Trophoblast cell (in vitro differentiated cells and primary cell): ENCODE results near the gene DPCD.

Source experiments
- DNase-seq, 2 donors: peaks; one replicate each; pipeline ENCODE4 v3.0.0-alpha.2; 2016
- H2AFZ ChIP-seq: 2 replicates; pipeline ENCODE4 v1.6.1; 2013; ENCODE audit warnings: low read length, moderate library complexity, mild to moderate bottlenecking; ENCODE audit not compliant: insufficient read depth, poor library complexity
- H2AK5ac ChIP-seq: 2 replicates; pipeline ENCODE4 v1.6.1; 2013; ENCODE audit warnings: mild to moderate bottlenecking, low read length
- H2BK120ac ChIP-seq: 2 replicates; pipeline ENCODE4 v1.6.1; 2013; ENCODE audit warnings: low read length, mild to moderate bottlenecking, moderate library complexity; ENCODE audit not compliant: insufficient read depth, poor library complexity
- H2BK12ac ChIP-seq: 2 replicates; pipeline ENCODE4 v1.6.1; 2013; ENCODE audit warnings: mild to moderate bottlenecking, low read length, moderate library complexity
- H2BK5ac ChIP-seq: 2 replicates; pipeline ENCODE4 v1.6.1; 2013; ENCODE audit warnings: low read length, low read depth, moderate library complexity, mild to moderate bottlenecking; ENCODE audit not compliant: poor library complexity
- H3K14ac ChIP-seq: 2 replicates; pipeline ENCODE4 v1.6.1; 2013; ENCODE audit warnings: mild to moderate bottlenecking, low read length
- H3K18ac ChIP-seq: 2 replicates; pipeline ENCODE4 v1.6.1; 2013; ENCODE audit warnings: mild to moderate bottlenecking, low read length
- H3K23ac ChIP-seq: 2 replicates; pipeline ENCODE4 v1.6.1; 2013; ENCODE audit warnings: low read length
- H3K27ac ChIP-seq: 2 replicates; pipeline ENCODE4 v1.5.1; 2013; ENCODE audit warnings: low read depth, mild to moderate bottlenecking, inconsistent platforms, low read length, moderate library complexity
- H3K27me3 ChIP-seq: 2 replicates; pipeline ENCODE4 v1.6.1; 2013; ENCODE audit warnings: inconsistent platforms, mild to moderate bottlenecking, low read length, moderate library complexity; ENCODE audit not compliant: insufficient read depth
- H3K36me3 ChIP-seq, 2 experiments: 1 replicate in 1 of 2; 2 replicates in 1 of 2; pipeline ENCODE4 v1.6.1; 2013; ENCODE audit warnings: low read length in 2 of 2, mild to moderate bottlenecking in 2 of 2, moderate library complexity in 1 of 2; ENCODE audit not compliant: insufficient read depth in 2 of 2, control insufficient read depth in 1 of 2
- H3K4ac ChIP-seq: 2 replicates; pipeline ENCODE4 v1.6.1; 2013; ENCODE audit warnings: low read depth, mild to moderate bottlenecking, low read length, moderate library complexity
- H3K4me1 ChIP-seq, 2 experiments: 1 replicate in 1 of 2; 2 replicates in 1 of 2; pipeline ENCODE4 v1.6.1; 2013; ENCODE audit warnings: low read length in 2 of 2, mild to moderate bottlenecking in 2 of 2, moderate library complexity in 1 of 2; ENCODE audit not compliant: insufficient read depth in 2 of 2, control insufficient read depth in 1 of 2
- H3K4me2 ChIP-seq: 2 replicates; pipeline ENCODE4 v1.6.1; 2013; ENCODE audit warnings: inconsistent platforms, mild to moderate bottlenecking, low read length, moderate library complexity
- H3K4me3 ChIP-seq: 2 replicates; pipeline ENCODE4 v1.5.1; 2013; ENCODE audit warnings: mild to moderate bottlenecking, low read depth, low read length, inconsistent platforms
- H3K79me1 ChIP-seq: one replicate; pipeline ENCODE4 v1.6.1; 2013; ENCODE audit warnings: low read length
- H3K79me2 ChIP-seq: 2 replicates; pipeline ENCODE4 v1.6.1; 2013; ENCODE audit warnings: low read length, mild to moderate bottlenecking; ENCODE audit not compliant: control insufficient read depth, insufficient read depth, poor library complexity
- H3K9ac ChIP-seq: 2 replicates; pipeline ENCODE4 v1.6.1; 2013; ENCODE audit warnings: mild to moderate bottlenecking, low read length
- H3K9me3 ChIP-seq: 2 replicates; pipeline ENCODE4 v1.6.1; 2013; ENCODE audit warnings: low read depth, mild to moderate bottlenecking, control low read depth, inconsistent platforms, low read length; ENCODE audit not compliant: insufficient read depth
- H4K12ac ChIP-seq: 2 replicates; pipeline ENCODE4 v1.6.1; 2013; ENCODE audit warnings: low read depth, mild to moderate bottlenecking, low read length, moderate library complexity
- H4K8ac ChIP-seq: 2 replicates; pipeline ENCODE4 v1.6.1; 2013; ENCODE audit warnings: low read depth, mild to moderate bottlenecking, low read length, moderate library complexity
- H4K91ac ChIP-seq: one replicate; pipeline ENCODE4 v1.6.1; 2013; ENCODE audit warnings: low read depth, mild to moderate bottlenecking, low read length, moderate library complexity
- WGBS: extraction: QIAGEN DNeasy Blood & Tissue Kit; methylation state at CpG from one replicate; pipeline ENCODE4 v1.1.7; 2013; ENCODE audit warnings: missing lambda C conversion rate; ENCODE audit not compliant: insufficient read length, insufficient coverage; ENCODE audit errors: extremely low coverage; 5-methylcytosine and 5-hydroxymethylcytosine counted together

DPCD gene

DNA sequence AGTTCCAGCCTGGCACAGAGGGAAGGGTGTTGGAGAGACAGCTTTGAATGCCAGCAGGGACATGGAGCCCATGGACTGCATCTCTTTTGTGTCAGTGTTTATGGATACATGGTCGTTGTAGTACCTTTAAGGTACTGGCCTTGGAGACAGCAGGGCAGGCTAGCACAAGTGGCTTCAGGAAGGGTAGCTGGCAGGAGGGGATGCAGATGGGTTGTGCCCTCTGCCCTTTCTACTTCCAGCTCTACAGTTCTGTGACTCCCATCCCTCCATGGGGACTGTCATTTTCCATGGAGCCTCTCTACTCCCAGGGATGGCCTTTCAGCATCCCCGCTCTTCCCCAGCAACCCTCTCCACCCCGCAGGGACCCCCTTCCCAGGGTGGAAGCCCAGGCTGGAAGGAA, 25.1 kb upstream of the DPCD start:
- H2BK12ac ChIP-seq: no peak overlapping the region
- no peak overlapping the region for H2AK5ac ChIP-seq
- H3K23ac ChIP-seq: no peak overlapping the region
- no peak overlapping the region for H4K91ac ChIP-seq
- no peak overlapping the region for H3K4me2 ChIP-seq
- H3K79me2 ChIP-seq: no peaks in the 10 kb centered on the region
- H3K4me3 ChIP-seq: no peak overlapping the region
- H3K18ac ChIP-seq: no peak overlapping the region
- no peak for DNase-seq
- H3K27ac ChIP-seq: no peak overlapping the region
- no peak overlapping the region for H4K12ac ChIP-seq
- H2AFZ ChIP-seq: no peak overlapping the region
- H3K4me1 ChIP-seq: peaks cover 2 to 4% of the 10 kb centered on the region in 2 experiments
- no peak overlapping the region for H3K4ac ChIP-seq
- no peak overlapping the region for H4K8ac ChIP-seq
- no peak overlapping the region for H2BK120ac ChIP-seq
- no CpG with 5 or more reads among the region's 3 CpGs for WGBS
- H3K9ac ChIP-seq: no peak overlapping the region
- H3K36me3 ChIP-seq: no peaks in the 10 kb centered on the region
- no peak overlapping the region for H3K14ac ChIP-seq
- peaks cover 11% of the 10 kb centered on the region for H3K27me3 ChIP-seq
- peaks cover 3% of the 10 kb centered on the region for H3K9me3 ChIP-seq
- H3K79me1 ChIP-seq: no peaks in the 10 kb centered on the region
- H2BK5ac ChIP-seq: no peak overlapping the region

DNA sequence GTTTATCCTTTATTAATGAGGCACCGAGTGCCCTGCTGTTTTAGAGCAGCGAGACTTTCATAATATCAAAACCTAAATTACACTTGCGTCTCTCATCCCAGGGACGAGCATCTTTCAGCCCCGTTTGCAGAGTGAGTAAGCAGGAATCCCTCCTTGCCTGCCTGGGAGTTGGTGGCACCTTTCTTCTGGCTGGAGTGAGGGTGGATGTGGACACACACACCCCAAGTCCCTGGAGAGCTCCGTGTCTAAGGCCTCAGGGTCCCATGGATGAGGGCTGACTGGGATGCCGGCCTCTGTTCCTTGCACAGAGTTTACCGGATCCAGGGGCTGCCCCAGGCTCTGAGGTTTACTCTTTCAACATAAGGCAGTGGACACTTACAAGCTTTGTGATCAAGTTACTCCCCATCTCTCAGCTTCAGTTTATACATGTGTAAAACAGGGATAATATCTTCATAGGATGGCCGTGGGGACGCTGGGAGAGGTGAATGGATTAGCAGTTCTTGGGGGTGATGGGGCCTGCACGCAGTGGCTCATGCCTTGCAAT, 24.6 kb upstream of the DPCD start:
- Histone ChIP-seq H3K4ac (no peak overlapping the region), H2BK5ac (no peak overlapping the region), H3K9ac (no peak overlapping the region), H4K12ac (no peak overlapping the region), H3K23ac (no peak overlapping the region), H3K79me1 (no peaks in the 10 kb centered on the region), H3K18ac (no peak overlapping the region), H2BK120ac (no peak overlapping the region), H3K9me3 (peaks cover 3% of the 10 kb centered on the region), H3K27ac (no peak overlapping the region), H2AK5ac (no peak overlapping the region), H3K27me3 (peaks cover 11% of the 10 kb centered on the region), H2AFZ (no peak overlapping the region), H2BK12ac (no peak overlapping the region), H3K4me3 (no peak overlapping the region), H3K79me2 (no peaks in the 10 kb centered on the region), H4K8ac (no peak overlapping the region), H3K36me3 (no peaks in the 10 kb centered on the region), H3K4me1 (peaks cover 0 to 4% of the 10 kb centered on the region in 2 experiments), H3K14ac (no peak overlapping the region), H4K91ac (no peak overlapping the region), H3K4me2 (no peak overlapping the region)
- no CpG with 5 or more reads among the region's 11 CpGs for WGBS
- no peak for DNase-seq

DNA sequence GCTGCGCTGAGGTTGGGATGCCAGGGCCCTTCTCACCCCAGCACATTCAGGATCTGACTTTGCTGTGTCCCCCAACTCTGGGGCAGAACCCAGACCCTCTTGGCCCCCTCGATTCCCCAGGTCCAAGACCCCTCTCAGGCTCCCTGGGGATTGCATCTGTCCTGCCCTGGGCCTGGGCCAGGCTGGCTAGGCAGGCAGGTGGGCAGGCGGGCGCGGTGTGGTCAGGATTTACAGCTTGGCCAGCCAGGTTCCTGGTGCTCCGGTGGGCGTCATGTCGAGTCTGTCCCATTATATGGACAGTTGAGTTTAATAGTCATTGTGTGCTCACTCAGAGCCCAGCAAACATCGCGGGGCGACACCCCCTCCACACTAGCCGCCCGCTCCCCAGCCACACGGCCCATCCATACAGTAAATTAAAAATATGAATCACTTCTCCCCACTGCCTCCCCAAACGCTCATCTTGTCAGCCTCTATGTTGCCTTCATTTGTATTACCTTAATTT, 23.6 kb upstream of the DPCD start:
- Histone ChIP-seq H2BK12ac (no peak overlapping the region), H3K36me3 (no peaks in the 10 kb centered on the region), H4K8ac (no peak overlapping the region), H2AFZ (no peak overlapping the region), H3K4me1 (peaks cover 0 to 6% of the 10 kb centered on the region in 2 experiments), H2AK5ac (no peak overlapping the region), H3K9ac (no peak overlapping the region), H3K27ac (no peak overlapping the region), H4K91ac (no peak overlapping the region), H3K4ac (no peak overlapping the region), H3K4me2 (no peak overlapping the region), H3K79me1 (no peaks in the 10 kb centered on the region), H3K14ac (no peak overlapping the region), H3K23ac (no peak overlapping the region), H3K9me3 (peaks cover 3% of the 10 kb centered on the region), H3K18ac (no peak overlapping the region), H2BK5ac (no peak overlapping the region), H2BK120ac (no peak overlapping the region), H3K27me3 (peaks cover 13% of the 10 kb centered on the region), H3K79me2 (no peaks in the 10 kb centered on the region), H4K12ac (no peak overlapping the region), H3K4me3 (no peak overlapping the region)
- DNase-seq: no peak
- no CpG with 5 or more reads among the region's 15 CpGs for WGBS

DNA sequence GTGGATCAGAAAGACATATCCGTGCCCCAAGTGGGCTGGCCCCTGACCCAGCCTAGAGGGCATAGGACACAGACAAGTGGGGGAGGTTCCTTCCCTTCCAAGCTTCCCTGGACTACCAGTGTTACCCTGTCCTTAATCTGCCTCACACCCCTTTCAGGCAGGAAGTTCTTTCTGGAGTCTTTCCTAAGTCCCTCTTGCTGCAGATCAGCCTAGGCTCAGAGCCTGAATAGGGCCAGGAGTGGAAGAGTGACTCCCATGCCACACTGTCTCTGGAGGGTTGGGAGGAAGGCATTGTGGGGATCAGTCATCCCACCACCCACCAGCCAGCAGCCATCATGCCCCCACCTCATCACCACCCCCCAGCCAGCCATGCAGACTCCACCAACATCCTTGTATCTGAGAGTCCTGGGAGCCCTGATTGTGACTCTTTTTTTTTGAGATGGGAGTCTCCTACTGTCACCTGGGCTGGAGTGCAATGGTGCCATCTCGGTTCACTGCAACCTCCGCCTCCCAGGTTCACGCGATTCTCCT, 22.7 kb upstream of the DPCD start:
- no peaks in the 10 kb centered on the region for H3K79me1 ChIP-seq
- no peak overlapping the region for H3K14ac ChIP-seq
- H3K79me2 ChIP-seq: peaks cover 2% of the 10 kb centered on the region
- peaks cover 0 to 9% of the 10 kb centered on the region in 2 experiments for H3K4me1 ChIP-seq
- H2AK5ac ChIP-seq: no peak overlapping the region
- no peak overlapping the region for H2AFZ ChIP-seq
- no peak overlapping the region for H2BK120ac ChIP-seq
- H3K18ac ChIP-seq: no peak overlapping the region
- H3K23ac ChIP-seq: no peak overlapping the region
- no peak overlapping the region for H3K27ac ChIP-seq
- no peak overlapping the region for H4K91ac ChIP-seq
- H2BK12ac ChIP-seq: no peak overlapping the region
- WGBS: no CpG with 5 or more reads among the region's 5 CpGs
- no peak overlapping the region for H4K12ac ChIP-seq
- H3K27me3 ChIP-seq: peaks cover 13% of the 10 kb centered on the region
- no peak overlapping the region for H4K8ac ChIP-seq
- peaks cover 3% of the 10 kb centered on the region for H3K9me3 ChIP-seq
- H3K4ac ChIP-seq: no peak overlapping the region
- no peak overlapping the region for H2BK5ac ChIP-seq
- no peak overlapping the region for H3K4me3 ChIP-seq
- H3K9ac ChIP-seq: no peak overlapping the region
- H3K36me3 ChIP-seq: no peaks in the 10 kb centered on the region
- no peak for DNase-seq
- H3K4me2 ChIP-seq: no peak overlapping the region
